ENCODE measurements around the gene PERM1.

- no peak for TF ChIP-seq YY1 (IDR thresholded peaks at IDR 0.05; ENCODE audit: insufficient read depth, insufficient read length)
- no peak for TF ChIP-seq ZNF274 (IDR thresholded peaks at IDR 0.05; ENCODE audit: low read depth, low read length)
- TF ChIP-seq SUZ12 (IDR thresholded peaks at IDR 0.05; ENCODE audit: extremely low read depth, insufficient read depth, insufficient read length), result no peak
Measured at GRCh38 chr1:974687-975328, 7.1 kb downstream of the PERM1 start.
